Urinary bladder (tissue), 4 donors: ENCODE data around the gene TMEM87B. TPM values are rescaled to one million over a fixed set of nuclear protein-coding genes. Genes with fewer than 3 reads are reported as not detected.
"Not testable (repeated sequence)": the region's sequence is repeated elsewhere in the genome, so short reads cannot be mapped to it uniquely, and the experiment has no call there.

Source experiments
- DNase-seq: peaks from one replicate; pipeline ENCODE4 v3.0.0-alpha.2; 2015; ENCODE audit errors: extremely low spot score
- H3K27ac ChIP-seq: one replicate; pipeline ENCODE4 v1.5.1; 2013; ENCODE audit warnings: low read depth, mild to moderate bottlenecking, moderate library complexity
- H3K36me3 ChIP-seq: one replicate; pipeline ENCODE4 v1.6.1; 2013; ENCODE audit warnings: mild to moderate bottlenecking, moderate library complexity; ENCODE audit not compliant: insufficient read depth
- H3K4me1 ChIP-seq: one replicate; pipeline ENCODE4 v1.6.1; 2013; ENCODE audit warnings: mild to moderate bottlenecking, moderate library complexity; ENCODE audit not compliant: insufficient read depth
- H3K4me3 ChIP-seq: one replicate; pipeline ENCODE4 v1.5.1; 2013; ENCODE audit warnings: low read depth, low read length
- WGBS: extraction: QIAGEN DNeasy Blood & Tissue Kit; methylation state at CpG from one replicate; pipeline ENCODE4 v1.1.7; 2013; 5-methylcytosine and 5-hydroxymethylcytosine counted together
- polyA plus RNA-seq: library from polyadenylated mRNA; stranded (reverse); fragments of 200-250 nt; gene quantifications from one replicate; pipeline ENCODE4 v1.2.3, GENCODE V29; 2013
- total RNA-seq: library from RNA; depleted of rRNA; stranded (reverse); fragments of >200 nt; gene quantifications from one replicate; pipeline ENCODE4 v1.2.3, GENCODE V29; 2014
- donor health status: healthy with polysubstance abuse.
- donor health status: healthy.

Gene TMEM87B
- total and polyA plus RNA-seq, 2 donors: 13.5 to 44.3 TPM

DNA sequence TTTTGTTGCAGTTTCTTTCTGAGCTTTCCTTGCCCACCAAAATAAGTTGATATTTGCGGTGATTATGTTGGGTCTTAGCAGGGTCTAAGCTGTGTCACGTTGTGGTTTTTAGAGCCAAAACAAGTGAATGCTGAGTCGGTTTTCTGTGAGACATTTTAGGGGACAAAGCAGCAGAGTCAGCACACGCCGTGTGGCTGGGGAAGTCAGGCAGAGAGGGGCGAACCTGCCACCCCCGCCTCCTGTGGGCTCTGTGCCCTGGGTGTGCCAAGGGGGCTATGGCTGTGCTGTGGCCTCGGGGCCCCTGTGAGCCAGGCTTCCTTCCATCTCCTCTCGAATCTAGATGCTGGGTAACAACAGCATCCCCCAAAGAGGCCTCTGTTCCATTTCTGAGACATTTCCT, 30.8 kb upstream of the TMEM87B start:
- 84% methylated on average over 9 of the region's 9 CpGs for WGBS
- H3K4me3 ChIP-seq: no peak overlapping the region
- H3K4me1 ChIP-seq: no peaks in the 10 kb centered on the region
- DNase-seq: no peak
- H3K36me3 ChIP-seq: no peaks in the 10 kb centered on the region
- no peak overlapping the region for H3K27ac ChIP-seq

DNA sequence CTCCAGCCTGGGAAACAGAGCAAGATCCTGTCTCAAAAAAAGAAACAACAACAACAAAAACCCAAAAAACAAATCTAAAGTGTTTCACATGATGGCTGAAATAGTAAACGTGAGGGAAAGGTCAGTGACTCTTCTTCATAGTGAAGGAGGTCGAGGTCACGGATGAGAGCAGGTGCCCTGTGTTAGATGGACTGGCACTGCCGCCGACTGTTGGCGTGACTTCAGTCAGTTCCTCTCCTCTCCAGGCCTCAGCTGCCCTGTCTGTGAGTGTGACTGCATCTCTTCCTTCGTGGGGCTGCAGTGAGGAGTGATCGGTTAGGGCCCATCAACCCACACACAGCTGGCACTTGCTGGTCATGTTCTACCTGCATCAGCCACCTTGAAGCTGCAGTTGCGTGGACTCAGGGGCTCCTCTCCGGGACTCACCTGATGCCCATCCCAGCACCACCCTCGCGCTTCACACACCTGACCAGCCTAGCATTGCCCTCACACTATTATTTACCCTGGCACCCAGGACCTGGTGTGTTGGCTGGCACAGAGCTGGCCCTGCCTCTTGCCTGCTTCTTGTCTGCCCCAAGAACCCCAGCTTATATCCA, 30.1 kb upstream of the TMEM87B start:
- 92% methylated on average over 12 of the region's 12 CpGs for WGBS
- H3K4me1 ChIP-seq: peaks cover 1% of the 10 kb centered on the region
- DNase-seq: no peak
- no peaks in the 10 kb centered on the region for H3K36me3 ChIP-seq
- H3K4me3 ChIP-seq: no peak overlapping the region
- no peak overlapping the region for H3K27ac ChIP-seq

DNA sequence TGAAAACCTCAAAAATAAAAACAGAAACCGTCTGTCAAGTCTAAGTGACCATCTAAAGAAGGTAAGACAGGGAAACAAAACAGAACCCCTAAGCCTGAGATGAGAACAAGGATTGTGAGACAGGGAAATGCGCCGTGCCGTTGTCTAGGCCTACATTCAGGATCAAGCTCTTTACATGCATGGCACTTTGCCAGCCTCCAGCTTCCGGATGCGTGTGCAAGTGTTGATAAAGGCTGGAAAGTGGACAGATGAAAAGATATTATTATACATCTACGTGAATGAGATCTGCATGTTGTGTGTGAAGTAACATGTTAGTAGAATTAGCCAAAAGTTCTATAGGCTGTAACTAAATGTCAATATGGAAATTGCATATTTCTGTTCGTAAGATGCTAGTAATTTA, 28.6 kb upstream of the TMEM87B start:
- Histone ChIP-seq H3K27ac (no peak overlapping the region), H3K36me3 (no peaks in the 10 kb centered on the region), H3K4me3 (no peak overlapping the region), H3K4me1 (peaks cover 1% of the 10 kb centered on the region)
- no peak for DNase-seq
- WGBS: 54% methylated on average over 8 of the region's 8 CpGs

DNA sequence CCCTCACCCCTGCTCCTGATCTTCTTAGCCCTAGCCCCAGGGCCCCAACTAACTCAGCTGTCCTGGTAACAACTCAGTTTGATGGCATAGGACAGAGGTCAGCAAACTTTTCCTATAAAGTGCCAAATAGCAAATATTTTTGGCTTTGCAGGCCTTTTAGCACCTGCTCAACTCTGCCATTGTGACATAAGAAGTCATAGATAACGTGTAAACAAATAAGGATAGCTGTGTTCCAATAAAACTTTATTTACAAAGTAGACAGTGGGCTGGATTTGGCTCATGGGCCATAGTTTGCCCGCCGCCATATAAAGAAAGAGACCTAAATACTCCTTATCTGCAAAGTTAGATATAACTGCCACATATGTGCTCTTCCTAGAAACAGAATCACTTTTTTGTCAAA, 27.3 kb upstream of the TMEM87B start:
- no peaks in the 10 kb centered on the region for H3K36me3 ChIP-seq
- peaks cover 3% of the 10 kb centered on the region for H3K4me1 ChIP-seq
- no peak overlapping the region for H3K4me3 ChIP-seq
- 97% methylated on average over 3 of the region's 3 CpGs for WGBS
- no peak for DNase-seq
- H3K27ac ChIP-seq: no peak overlapping the region

DNA sequence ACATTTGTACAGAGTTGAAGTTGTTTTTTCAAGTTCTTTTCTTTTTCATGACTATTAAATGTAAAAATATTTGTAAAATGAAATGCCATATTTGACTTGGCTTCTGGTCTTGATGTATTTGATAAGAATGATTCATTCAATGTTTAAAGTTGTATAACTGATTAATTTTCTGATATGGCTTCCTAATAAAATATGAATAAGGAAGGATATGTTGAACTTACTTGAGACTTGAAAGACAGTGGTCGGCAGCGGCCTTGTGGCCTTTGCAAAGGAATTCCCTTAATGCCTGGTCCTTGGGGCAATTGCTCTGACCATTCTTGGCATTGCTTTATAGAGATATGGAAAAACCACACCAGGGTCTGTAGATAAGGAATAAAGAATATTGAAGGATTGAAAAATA, 25.9 kb upstream of the TMEM87B start:
- Histone ChIP-seq H3K36me3 (no peaks in the 10 kb centered on the region), H3K27ac (no peak overlapping the region), H3K4me3 (no peak overlapping the region), H3K4me1 (peaks cover 7% of the 10 kb centered on the region)
- DNase-seq: no peak
- 86% methylated on average over 2 of the region's 2 CpGs for WGBS

DNA sequence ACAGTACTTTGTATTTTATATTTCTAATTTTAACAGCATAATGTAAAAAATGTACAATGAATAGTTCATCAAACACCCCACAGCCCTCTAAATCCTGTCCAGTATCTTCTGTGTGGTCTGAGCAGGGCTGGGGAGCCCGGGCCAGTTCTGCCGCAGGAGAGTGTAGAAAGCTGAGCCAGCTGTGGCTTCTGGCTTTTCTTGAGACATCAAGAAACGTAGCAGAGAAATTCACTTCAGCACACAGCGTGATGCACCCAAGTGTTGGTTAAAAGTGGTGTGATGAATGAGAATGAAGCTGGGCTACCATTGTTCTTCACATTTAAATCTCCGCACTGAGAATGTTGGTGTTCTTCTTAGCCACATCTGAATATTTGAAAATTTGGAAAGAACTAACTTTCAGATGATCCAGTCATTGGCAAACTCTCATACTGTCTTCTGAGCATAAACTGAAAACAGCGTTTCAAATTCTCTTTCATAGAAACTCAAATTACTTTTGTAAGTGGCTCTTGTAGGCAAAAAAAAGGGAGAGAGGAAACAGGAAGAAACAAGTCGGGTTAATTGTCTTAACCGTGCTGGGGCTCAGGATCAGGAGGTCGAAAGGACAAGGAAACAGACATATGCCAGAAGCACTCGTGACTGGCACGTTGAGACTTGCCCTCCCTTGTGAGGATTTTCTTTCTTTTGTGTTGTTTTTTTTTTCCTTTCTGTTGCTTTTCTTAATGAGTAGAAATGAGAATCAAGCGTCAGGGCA, 23.4 kb upstream of the TMEM87B start:
- Histone ChIP-seq H3K27ac (no peak overlapping the region), H3K4me1 (peaks cover 7% of the 10 kb centered on the region), H3K4me3 (no peak overlapping the region), H3K36me3 (no peaks in the 10 kb centered on the region)
- peak; percentile 48 for DNase-seq
- WGBS: 16% methylated on average over 12 of the region's 12 CpGs

DNA sequence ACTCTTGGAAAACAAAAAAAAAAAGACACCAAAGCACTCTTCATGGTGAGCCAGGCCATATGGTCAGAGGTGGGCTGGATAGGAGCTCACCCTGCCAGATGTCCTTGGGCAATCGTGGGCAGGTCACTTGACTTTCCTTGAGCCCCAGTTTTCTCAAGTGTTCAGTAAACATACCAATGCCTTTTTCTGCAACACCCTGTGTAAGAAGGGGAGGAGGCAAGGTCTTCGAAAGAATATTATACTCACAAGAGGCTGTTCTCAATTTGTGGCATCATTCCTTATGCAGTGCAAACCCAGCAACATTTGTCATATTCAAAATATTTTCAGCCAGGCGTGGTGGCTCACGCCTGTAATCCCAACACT, 22.9 kb upstream of the TMEM87B start:
- DNase-seq: no peak
- Histone ChIP-seq H3K36me3 (no peaks in the 10 kb centered on the region), H3K4me1 (peaks cover 7% of the 10 kb centered on the region), H3K27ac (peak overlapping the region; percentile 29), H3K4me3 (no peak overlapping the region)
- 55% methylated on average over 4 of the region's 4 CpGs for WGBS

DNA sequence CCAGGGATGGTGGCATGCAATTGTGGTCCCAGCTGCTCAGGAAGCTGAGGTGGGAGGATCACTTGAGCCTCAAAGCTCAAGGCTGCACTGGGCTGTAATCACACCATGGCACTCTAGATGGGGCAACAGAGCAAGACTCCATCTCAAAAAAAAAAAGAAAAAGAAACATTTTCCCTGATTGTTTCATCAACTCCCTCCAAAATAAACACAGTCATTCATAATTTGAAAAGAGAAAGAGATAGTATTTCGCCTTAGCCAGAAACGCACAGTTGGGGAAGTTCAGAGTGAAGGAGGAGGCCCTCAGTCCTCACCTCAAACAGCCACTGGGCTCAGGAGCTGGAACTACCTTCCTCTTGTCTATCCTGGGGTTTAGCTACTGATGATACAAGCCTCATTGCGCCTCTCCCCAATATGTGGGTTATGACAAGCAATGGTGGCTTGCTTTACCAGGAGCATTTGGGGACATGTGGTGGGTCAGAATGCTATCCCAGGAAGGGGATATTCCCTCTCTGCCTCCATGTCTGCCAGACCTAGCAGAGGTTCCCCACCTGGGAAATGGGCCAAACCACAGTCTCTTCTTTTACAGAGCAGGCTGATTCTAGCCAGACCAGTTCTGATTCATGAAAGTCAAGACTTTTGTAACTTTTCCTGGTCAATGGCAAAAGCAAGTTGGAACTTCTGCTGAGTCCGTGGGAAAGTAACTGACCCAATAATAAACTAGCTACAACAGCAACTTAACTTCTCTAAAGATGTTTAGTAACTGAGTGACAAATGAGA, 22.2 kb upstream of the TMEM87B start:
- Histone ChIP-seq H3K27ac (no peak overlapping the region), H3K4me1 (peaks cover 7% of the 10 kb centered on the region), H3K36me3 (no peaks in the 10 kb centered on the region), H3K4me3 (no peak overlapping the region)
- WGBS: 51% methylated on average over 4 of the region's 4 CpGs
- no peak for DNase-seq

DNA sequence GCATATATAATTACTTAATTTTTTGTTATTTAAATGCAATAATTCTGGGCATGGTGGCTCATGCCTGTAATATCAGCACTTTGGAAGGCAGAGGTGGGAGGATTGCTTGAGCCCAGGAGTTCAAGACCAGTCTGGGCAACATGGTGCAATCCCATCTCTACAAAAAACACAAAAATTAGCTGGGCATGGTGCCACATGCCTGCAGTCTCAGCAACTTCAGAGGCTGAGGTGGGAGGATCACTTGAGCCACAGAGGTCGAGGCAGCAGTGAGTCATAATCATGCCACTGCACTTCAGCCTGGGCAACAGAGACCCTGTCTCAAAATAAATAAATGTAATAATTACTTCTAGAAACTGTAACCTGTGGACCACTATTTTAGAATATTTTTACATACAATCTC, 21.5 kb upstream of the TMEM87B start:
- peaks cover 7% of the 10 kb centered on the region for H3K4me1 ChIP-seq
- no peak overlapping the region for H3K4me3 ChIP-seq
- WGBS: 59% methylated on average over 1 of the region's 1 CpG
- no peak overlapping the region for H3K27ac ChIP-seq
- DNase-seq: no peak
- H3K36me3 ChIP-seq: no peaks in the 10 kb centered on the region

DNA sequence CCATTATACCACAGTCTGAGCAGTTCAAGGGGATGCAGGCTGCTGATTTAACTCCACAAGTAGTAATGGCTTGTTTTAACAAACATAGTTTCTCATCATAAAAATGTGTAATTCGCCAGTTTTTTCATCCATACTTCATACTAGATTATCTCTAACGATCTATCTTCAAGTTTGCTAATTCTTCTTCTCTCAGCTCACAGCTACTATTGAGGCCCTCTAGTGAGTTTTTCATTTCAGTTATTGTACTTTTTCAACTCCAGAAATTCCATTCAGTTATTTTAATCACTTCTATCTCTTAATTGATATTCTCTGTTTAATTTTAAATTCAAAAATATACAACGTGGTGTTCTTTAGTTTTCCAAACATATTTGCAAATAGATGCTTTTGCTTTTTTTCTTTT, 20.1 kb upstream of the TMEM87B start:
- Histone ChIP-seq H3K36me3 (no peaks in the 10 kb centered on the region), H3K4me3 (no peak overlapping the region), H3K4me1 (peaks cover 6% of the 10 kb centered on the region), H3K27ac (no peak overlapping the region)
- 79% methylated on average over 3 of the region's 3 CpGs for WGBS
- no peak for DNase-seq

DNA sequence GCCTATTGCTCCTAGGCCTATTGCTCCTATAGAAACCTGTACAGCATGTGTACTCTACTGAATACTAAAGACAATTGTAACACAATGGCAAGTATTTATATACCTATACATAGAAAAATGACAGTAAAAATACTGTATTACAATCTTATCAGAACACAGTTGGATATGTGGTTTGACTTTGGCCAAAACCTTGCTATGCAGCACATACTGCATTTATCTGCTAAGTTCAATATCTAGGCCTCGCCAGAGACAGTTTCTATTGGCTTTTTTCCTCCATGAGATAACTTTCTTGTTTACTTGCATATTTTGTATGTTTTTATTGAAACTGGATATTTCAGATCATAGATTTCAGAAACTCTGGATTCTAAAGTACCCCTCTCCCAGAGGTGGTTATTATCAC, 19.3 kb upstream of the TMEM87B start:
- 89% methylated on average over 1 of the region's 1 CpG for WGBS
- H3K27ac ChIP-seq: no peak overlapping the region
- no peak for DNase-seq
- no peaks in the 10 kb centered on the region for H3K36me3 ChIP-seq
- peaks cover 6% of the 10 kb centered on the region for H3K4me1 ChIP-seq
- no peak overlapping the region for H3K4me3 ChIP-seq

DNA sequence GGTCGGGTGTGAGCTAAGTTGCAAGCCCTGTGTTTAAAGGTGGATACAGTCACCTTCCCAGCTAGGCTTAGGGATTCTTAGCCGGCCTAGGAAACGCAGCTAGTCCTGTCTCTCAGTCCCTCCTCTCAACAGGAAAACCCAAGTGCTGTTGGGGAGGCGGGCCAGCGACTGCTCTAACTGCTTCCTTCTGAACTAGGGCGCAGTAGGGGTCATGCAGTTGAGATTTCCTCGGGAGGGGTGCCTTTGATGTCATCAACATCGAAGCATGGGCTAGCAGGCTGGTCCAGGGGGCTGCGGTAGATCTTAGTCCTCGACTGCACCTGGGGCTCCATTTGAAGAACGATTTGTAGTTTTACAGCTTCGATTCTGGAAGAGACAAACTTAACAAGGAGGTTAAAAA, 15.5 kb upstream of the TMEM87B start:
- H3K27ac ChIP-seq, H3K4me3 ChIP-seq, H3K4me1 ChIP-seq, H3K36me3 ChIP-seq, DNase-seq: not testable (repeated sequence)
- 87% methylated on average over 12 of the region's 12 CpGs for WGBS

DNA sequence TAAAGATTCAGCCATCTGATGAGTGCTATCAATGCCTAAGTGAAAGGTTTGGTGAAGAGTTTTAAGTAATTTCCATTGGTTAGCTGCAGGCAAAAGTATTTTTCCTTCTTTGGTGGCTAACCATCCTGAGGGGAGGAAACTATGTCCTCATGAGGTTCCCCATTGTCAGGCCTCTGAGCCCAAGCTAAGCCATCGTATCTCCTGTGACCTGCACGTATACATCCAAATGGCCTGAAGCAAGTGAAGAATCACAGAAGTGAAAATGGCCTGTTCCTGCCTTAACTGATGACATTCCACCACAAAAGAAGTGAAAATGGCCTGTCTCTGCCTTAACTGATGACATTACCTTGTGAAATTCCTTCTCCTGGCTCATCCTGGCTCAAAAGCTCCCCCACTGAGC, 15.0 kb upstream of the TMEM87B start:
- not testable (repeated sequence) for H3K4me1 ChIP-seq, H3K36me3 ChIP-seq, DNase-seq, H3K4me3 ChIP-seq, H3K27ac ChIP-seq
- WGBS: 82% methylated on average over 2 of the region's 2 CpGs

DNA sequence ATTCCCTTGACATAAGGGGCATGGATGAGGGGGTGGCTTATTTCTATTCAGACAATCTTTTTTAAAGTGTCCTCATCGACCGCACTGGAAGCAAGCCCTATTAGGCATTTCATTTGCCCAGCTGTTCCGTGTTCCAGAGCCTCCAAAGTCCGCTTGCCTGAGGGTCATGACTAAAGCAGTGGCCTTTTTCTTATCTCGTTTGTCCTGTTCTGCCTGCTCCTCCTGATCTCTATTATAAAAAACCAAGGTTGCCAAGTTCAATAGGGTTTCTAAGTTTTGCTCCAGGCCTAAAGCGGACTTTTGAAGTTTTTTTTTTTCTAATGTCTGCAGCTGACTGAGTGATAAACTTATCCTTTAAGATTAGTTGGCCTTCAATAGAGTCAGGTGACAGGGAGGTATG, 13.6 kb upstream of the TMEM87B start:
- H3K4me1 ChIP-seq, H3K36me3 ChIP-seq, H3K4me3 ChIP-seq, DNase-seq, H3K27ac ChIP-seq: not testable (repeated sequence)
- WGBS: 74% methylated on average over 6 of the region's 6 CpGs
